PC-3 (cell line): Measurements from ENCODE around the gene SKAP1.

Experiments used
- CTCF ChIP-seq: fragments of 300-600 bp; sonication (generic); conservative IDR thresholded peaks from 2 replicates; pipeline ENCODE4 v1.5.1; 2017; ENCODE audit warnings: antibody characterized with exemption, low read depth, mild to moderate bottlenecking, low read length
- EZH2 ChIP-seq: fragments of 300-600 bp; sonication (generic); IDR thresholded peaks from one replicate; pipeline ENCODE4 v1.6.1; 2017; ENCODE audit warnings: antibody characterized with exemption, mild to moderate bottlenecking, low read length; ENCODE audit not compliant: unreplicated experiment
- EZH2phosphoT487 ChIP-seq: fragments of 300-600 bp; sonication (generic); IDR thresholded peaks from 2 replicates; pipeline ENCODE4 v1.6.1; 2018; ENCODE audit warnings: mild to moderate bottlenecking, antibody characterized with exemption, low read length, borderline replicate concordance

- TF ChIP-seq CTCF (no peak; the same call in 1 of the 2 replicates), EZH2phosphoT487 (no peak), EZH2 (no peak)
These were observed 185.8 kb downstream of the SKAP1 start for GRCh38 chr17:48244121-48244711.
